Astrocyte (in vitro differentiated cells and primary cell): ENCODE data around the gene C14orf39. TPM values are rescaled to one million over a fixed set of nuclear protein-coding genes. Genes with fewer than 3 reads are reported as not detected.
A peak's percentile ranks its signal among the peaks of the same experiment; 100 is the strongest.
"Not testable (repeated sequence)": the region's sequence is repeated elsewhere in the genome, so short reads cannot be mapped to it uniquely, and the experiment has no call there.

ENCODE experiments used
- DNase-seq: peaks from one replicate; pipeline ENCODE4 v3.0.0-alpha.2; 2010; ENCODE audit warnings: low read depth
- FAIRE-seq: peaks from 2 replicates; lab custom pipeline; 2011; peaks lifted over from hg19 to GRCh38; lab: Jason Lieb, UNC
- H2AFZ ChIP-seq: 2 replicates; pipeline ENCODE4 v1.6.0; 2012; ENCODE audit warnings: low read depth, low read length, inconsistent platforms
- H3K27ac ChIP-seq: 2 replicates; pipeline ENCODE4 v1.5.1; 2011; ENCODE audit warnings: low read depth, low read length, inconsistent platforms
- H3K27me3 ChIP-seq: 2 replicates; pipeline ENCODE4 v1.6.0; 2011; ENCODE audit warnings: low read length, inconsistent platforms; ENCODE audit not compliant: insufficient read depth
- H3K36me3 ChIP-seq: 2 replicates; pipeline ENCODE4 v1.5.1; 2011; ENCODE audit warnings: low read length, inconsistent platforms; ENCODE audit not compliant: insufficient read depth
- H3K4me1 ChIP-seq: 2 replicates; pipeline ENCODE4 v1.5.1; 2011; ENCODE audit warnings: low read length, inconsistent platforms; ENCODE audit not compliant: insufficient read depth
- H3K4me2 ChIP-seq: 2 replicates; pipeline ENCODE4 v1.6.0; 2012; ENCODE audit warnings: low read length, inconsistent platforms
- H3K4me3 ChIP-seq: 2 replicates; pipeline ENCODE4 v1.5.1; 2011; ENCODE audit warnings: low read depth, mild to moderate bottlenecking, low read length, inconsistent platforms; ENCODE audit not compliant: insufficient read depth
- H3K79me2 ChIP-seq: 2 replicates; pipeline ENCODE4 v1.6.0; 2012; ENCODE audit warnings: mild to moderate bottlenecking, low read length, inconsistent platforms; ENCODE audit not compliant: insufficient read depth
- H3K9ac ChIP-seq: 2 replicates; pipeline ENCODE4 v1.6.0; 2012; ENCODE audit warnings: mild to moderate bottlenecking, low read length, inconsistent platforms
- H3K9me3 ChIP-seq: 2 replicates; pipeline ENCODE4 v1.5.1; 2012; ENCODE audit warnings: low read depth, mild to moderate bottlenecking, low read length, inconsistent platforms; ENCODE audit not compliant: insufficient read depth
- H4K20me1 ChIP-seq: 2 replicates; pipeline ENCODE4 v1.6.0; 2012; ENCODE audit warnings: low read length, inconsistent platforms; ENCODE audit not compliant: insufficient read depth
- H3K27ac Mint-ChIP-seq: one replicate; pipeline ENCODE4 v1.8.0; 2021; ENCODE audit warnings: mild to moderate bottlenecking, mixed read lengths; ENCODE audit not compliant: unreplicated experiment
- H3K27me3 Mint-ChIP-seq: one replicate; pipeline ENCODE4 v1.8.0; 2021; ENCODE audit warnings: low read depth, mixed read lengths; ENCODE audit not compliant: unreplicated experiment
- H3K36me3 Mint-ChIP-seq: one replicate; pipeline ENCODE4 v1.8.0; 2021; ENCODE audit warnings: low read depth, mixed read lengths; ENCODE audit not compliant: unreplicated experiment
- H3K4me1 Mint-ChIP-seq: one replicate; pipeline ENCODE4 v1.8.0; 2021; ENCODE audit warnings: low read depth, mixed read lengths; ENCODE audit not compliant: unreplicated experiment
- H3K4me3 Mint-ChIP-seq: one replicate; pipeline ENCODE4 v1.8.0; 2021; ENCODE audit warnings: mild to moderate bottlenecking, moderate library complexity, mixed read lengths; ENCODE audit not compliant: unreplicated experiment
- H3K9me3 Mint-ChIP-seq: one replicate; pipeline ENCODE4 v1.8.0; 2021; ENCODE audit warnings: mild to moderate bottlenecking, mixed read lengths; ENCODE audit not compliant: unreplicated experiment
- CTCF ChIP-seq: IDR thresholded peaks from 2 replicates; pipeline ENCODE4 v1.5.1; 2011; ENCODE audit warnings: low read depth, mild to moderate bottlenecking, inconsistent platforms, low read length, moderate library complexity; ENCODE audit not compliant: insufficient read depth
- EZH2 ChIP-seq: IDR thresholded peaks from 2 replicates; pipeline ENCODE4 v1.6.1; 2012; ENCODE audit warnings: mild to moderate bottlenecking, low read length, inconsistent platforms; ENCODE audit not compliant: insufficient read depth
- total RNA-seq: library from RNA; stranded (reverse); gene quantifications from 2 replicates; pipeline ENCODE4 v1.2.1, GENCODE V29; 2021

C14orf39 gene
- total RNA-seq, 1 donor from 2014 or later = 2.1 TPM

GRCh38 chr14:60487211-60487610 is 1.3 kb upstream of the C14orf39 start:
- H3K4me3 Mint-ChIP-seq = no peak overlapping the region
- Histone ChIP-seq H2AFZ (no peak overlapping the region), H3K27ac (no peak overlapping the region), H3K36me3 (no peaks in the 10 kb centered on the region), H3K9ac (no peak overlapping the region), H4K20me1 (no peaks in the 10 kb centered on the region), H3K79me2 (no peaks in the 10 kb centered on the region), H3K27me3 (peaks cover 37% of the 10 kb centered on the region), H3K4me1 (no peaks in the 10 kb centered on the region), H3K9me3 (no peaks in the 10 kb centered on the region), H3K4me2 (no peak overlapping the region), H3K4me3 (no peak overlapping the region)
- FAIRE-seq = no peak
- no peak for DNase-seq
- TF ChIP-seq CTCF (no peak), EZH2 (no peak)
- H3K36me3 Mint-ChIP-seq = no peaks in the 10 kb centered on the region
- peaks cover 3% of the 10 kb centered on the region for H3K4me1 Mint-ChIP-seq
- H3K27me3 Mint-ChIP-seq = peaks cover 5% of the 10 kb centered on the region
- no peak overlapping the region for H3K27ac Mint-ChIP-seq
- no peaks in the 10 kb centered on the region for H3K9me3 Mint-ChIP-seq

- Histone ChIP-seq H3K9ac (peak overlapping the region; percentile 32), H3K4me3 (peak overlapping the region; percentile 38), H3K4me2 (peak overlapping the region; percentile 82), H3K4me1 (no peaks in the 10 kb centered on the region), H3K27me3 (peaks cover 34% of the 10 kb centered on the region), H3K9me3 (no peaks in the 10 kb centered on the region), H4K20me1 (no peaks in the 10 kb centered on the region), H3K36me3 (no peaks in the 10 kb centered on the region), H3K27ac (no peak overlapping the region), H2AFZ (peak overlapping the region; percentile 68), H3K79me2 (no peaks in the 10 kb centered on the region)
- Mint-ChIP-seq H3K4me1 (peaks cover 3% of the 10 kb centered on the region), H3K4me3 (peak overlapping the region; percentile 86), H3K27ac (peak overlapping the region; percentile 23), H3K9me3 (no peaks in the 10 kb centered on the region), H3K27me3 (no peaks in the 10 kb centered on the region), H3K36me3 (no peaks in the 10 kb centered on the region)
- FAIRE-seq (no peak), DNase-seq (no peak)
- TF ChIP-seq EZH2 (no peak), CTCF (no peak)
Observed at GRCh38 chr14:60485057-60485597, 736 bp downstream of the C14orf39 start.

GRCh38 chr14:60482743-60483142 is 3.1 kb downstream of the C14orf39 start:
- H3K4me1 ChIP-seq = no peaks in the 10 kb centered on the region
- no peak overlapping the region for H3K27ac ChIP-seq
- peak; percentile 42 for DNase-seq
- no peak for TF ChIP-seq EZH2
- TF ChIP-seq CTCF = no peak
- Mint-ChIP-seq H3K27me3 (no peaks in the 10 kb centered on the region), H3K4me3 (no peak overlapping the region), H3K27ac (no peak overlapping the region), H3K4me1 (peaks cover 3% of the 10 kb centered on the region), H3K36me3 (no peaks in the 10 kb centered on the region), H3K9me3 (no peaks in the 10 kb centered on the region)
- no peak overlapping the region for H3K4me2 ChIP-seq
- no peak overlapping the region for H3K9ac ChIP-seq
- H3K27me3 ChIP-seq = peaks cover 34% of the 10 kb centered on the region
- H4K20me1 ChIP-seq = no peaks in the 10 kb centered on the region
- H3K9me3 ChIP-seq = no peaks in the 10 kb centered on the region
- H3K36me3 ChIP-seq = no peaks in the 10 kb centered on the region
- no peak overlapping the region for H3K4me3 ChIP-seq
- no peaks in the 10 kb centered on the region for H3K79me2 ChIP-seq
- no peak overlapping the region for H2AFZ ChIP-seq
- FAIRE-seq = no peak

- H3K27me3 ChIP-seq = peaks cover 12% of the 10 kb centered on the region
- not testable (repeated sequence) for H3K4me3 ChIP-seq, H3K27me3 Mint-ChIP-seq, H3K4me2 ChIP-seq, H3K4me1 Mint-ChIP-seq, H3K36me3 ChIP-seq, DNase-seq, H4K20me1 ChIP-seq, H3K36me3 Mint-ChIP-seq, H3K27ac Mint-ChIP-seq, H3K27ac ChIP-seq, FAIRE-seq, H3K79me2 ChIP-seq, H3K9me3 Mint-ChIP-seq, H3K9ac ChIP-seq, H3K4me1 ChIP-seq, H3K9me3 ChIP-seq, H2AFZ ChIP-seq, H3K4me3 Mint-ChIP-seq
Observed at GRCh38 chr14:60480248-60480647, 5.6 kb downstream of the C14orf39 start.
